ENCODE results near the gene GPR158.

GPR158 gene

GRCh38 chr10:25575343-25575742 lies 400.5 kb downstream of the GPR158 start:
- TF ChIP-seq CTCF (IDR thresholded peaks at IDR 0.05; ENCODE audit: low read depth, low read length): no peak
- H3K4me3 ChIP-seq (ENCODE audit: low read depth, low read length): no peak overlapping the region
- in situ Hi-C loops (cut with HindIII; ENCODE audit: low sequenced_read_pairs): no loop called here
- no peak for DNase-seq (ENCODE audit: low read depth, low spot score)

GRCh38 chr10:25578061-25578460 lies 403.3 kb downstream of the GPR158 start:
- no peak for TF ChIP-seq CTCF (IDR thresholded peaks at IDR 0.05; ENCODE audit: low read depth, low read length)
- no peak overlapping the region for H3K4me3 ChIP-seq (ENCODE audit: low read depth, low read length)
- in situ Hi-C loops (cut with HindIII; ENCODE audit: low sequenced_read_pairs): no loop called here
- no peak for DNase-seq (ENCODE audit: low read depth, low spot score)

GRCh38 chr10:25582961-25583360 lies 408.2 kb downstream of the GPR158 start:
- H3K4me3 ChIP-seq (ENCODE audit: low read depth, low read length): no peak overlapping the region
- TF ChIP-seq CTCF (IDR thresholded peaks at IDR 0.05; ENCODE audit: low read depth, low read length): no peak
- in situ Hi-C loops (cut with HindIII; ENCODE audit: low sequenced_read_pairs): no loop called here
- no peak for DNase-seq (ENCODE audit: low read depth, low spot score)

- in situ Hi-C loops (cut with HindIII; ENCODE audit: low sequenced_read_pairs): no loop called here
- no peak for DNase-seq (ENCODE audit: low read depth, low spot score)
- no peak overlapping the region for H3K4me3 ChIP-seq (ENCODE audit: low read depth, low read length)
- TF ChIP-seq CTCF (IDR thresholded peaks at IDR 0.05; ENCODE audit: low read depth, low read length): no peak
These were observed 425.9 kb downstream of the GPR158 start for GRCh38 chr10:25600651-25601050.

- TF ChIP-seq CTCF (IDR thresholded peaks at IDR 0.05; ENCODE audit: low read depth, low read length): no peak
- H3K4me3 ChIP-seq (ENCODE audit: low read depth, low read length): no peak overlapping the region
- no peak for DNase-seq (ENCODE audit: low read depth, low spot score)
- in situ Hi-C loops (cut with HindIII; ENCODE audit: low sequenced_read_pairs): no loop called here
These were observed 429.8 kb downstream of the GPR158 start for GRCh38 chr10:25604591-25604990.

- no peak overlapping the region for H3K4me3 ChIP-seq (ENCODE audit: low read depth, low read length)
- DNase-seq (ENCODE audit: low read depth, low spot score): no peak
- no peak for TF ChIP-seq CTCF (IDR thresholded peaks at IDR 0.05; ENCODE audit: low read depth, low read length)
- in situ Hi-C loops (cut with HindIII; ENCODE audit: low sequenced_read_pairs): no loop called here
These were observed 439.9 kb downstream of the GPR158 start for GRCh38 chr10:25614652-25615051.

- no peak for TF ChIP-seq CTCF (IDR thresholded peaks at IDR 0.05; ENCODE audit: low read depth, low read length)
- in situ Hi-C loops (cut with HindIII; ENCODE audit: low sequenced_read_pairs): no loop called here
These were observed 441.1 kb downstream of the GPR158 start for GRCh38 chr10:25615926-25616325.

More at GRCh38 chr10:25615926-25616325, 441.1 kb downstream of the GPR158 start:
- no peak for DNase-seq (ENCODE audit: low read depth, low spot score)
- H3K4me3 ChIP-seq (ENCODE audit: low read depth, low read length): no peak overlapping the region
